GM23338 (cell line): ENCODE measurements around the gene FAM83F.

ENCODE experiments used
- EZH2 ChIP-seq: fragments of 200-600 bp; sonication (generic); IDR thresholded peaks from one replicate; pipeline ENCODE4 v1.8.0; 2017; ENCODE audit warnings: antibody characterized with exemption, mild to moderate bottlenecking, low read depth; ENCODE audit not compliant: unreplicated experiment
- EZH2phosphoT487 ChIP-seq: fragments of 200-600 bp; sonication (generic); IDR thresholded peaks from one replicate; pipeline ENCODE4 v1.8.1; 2018; ENCODE audit warnings: antibody characterized with exemption; ENCODE audit not compliant: unreplicated experiment
- POLR2AphosphoS5 ChIP-seq: IDR thresholded peaks from 2 replicates; pipeline ENCODE4 v1.6.1; 2016; ENCODE audit warnings: antibody characterized with exemption, low read depth
- ZNF331 ChIP-seq: fragments of 250-450 bp; sonication (Bioruptor Pico); IDR thresholded peaks from 2 replicates; pipeline ENCODE4 v1.5.0; 2020; ENCODE audit warnings: low read depth, mild to moderate bottlenecking, moderate library complexity
- TF ChIP-seq, protein P1 (sequence below), 2 experiments: fragments of 200-600 bp in 1 of 2; sonication (generic) in 1 of 2; conservative IDR thresholded peaks; 2 replicates each; pipeline versions ENCODE4 v1.5.1 to v1.6.1; 2016 to 2017; ENCODE audit warnings: antibody characterized with exemption in 2 of 2, low read depth in 2 of 2, mild to moderate bottlenecking in 2 of 2, moderate library complexity in 1 of 2
- TF ChIP-seq, protein P2 (sequence below): IDR thresholded peaks from one replicate; pipeline ENCODE4 v1.6.1; 2018; ENCODE audit warnings: antibody characterized with exemption; ENCODE audit not compliant: unreplicated experiment

DNA sequence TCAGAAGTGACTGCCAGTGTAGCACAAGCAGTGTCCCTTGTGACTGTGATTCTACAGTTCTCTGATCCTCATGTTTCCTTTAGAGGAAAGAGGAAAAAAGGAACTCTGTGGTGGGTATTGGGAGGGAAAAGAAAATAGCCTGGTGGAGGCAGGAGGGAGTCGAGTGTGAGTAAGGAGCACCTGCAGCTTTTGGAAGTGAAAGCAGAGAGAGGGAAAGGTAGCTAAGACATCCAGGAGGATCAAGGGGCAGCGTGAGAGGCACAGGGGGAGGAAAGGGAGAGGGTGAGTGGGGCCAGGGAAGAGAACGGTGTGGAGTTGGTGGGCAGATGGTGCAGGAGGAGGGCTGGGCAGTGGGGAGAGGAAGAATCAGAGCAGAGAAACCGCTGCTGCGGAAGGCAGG, 22.1 kb upstream of the FAM83F start:
- TF ChIP-seq, protein P1, sequence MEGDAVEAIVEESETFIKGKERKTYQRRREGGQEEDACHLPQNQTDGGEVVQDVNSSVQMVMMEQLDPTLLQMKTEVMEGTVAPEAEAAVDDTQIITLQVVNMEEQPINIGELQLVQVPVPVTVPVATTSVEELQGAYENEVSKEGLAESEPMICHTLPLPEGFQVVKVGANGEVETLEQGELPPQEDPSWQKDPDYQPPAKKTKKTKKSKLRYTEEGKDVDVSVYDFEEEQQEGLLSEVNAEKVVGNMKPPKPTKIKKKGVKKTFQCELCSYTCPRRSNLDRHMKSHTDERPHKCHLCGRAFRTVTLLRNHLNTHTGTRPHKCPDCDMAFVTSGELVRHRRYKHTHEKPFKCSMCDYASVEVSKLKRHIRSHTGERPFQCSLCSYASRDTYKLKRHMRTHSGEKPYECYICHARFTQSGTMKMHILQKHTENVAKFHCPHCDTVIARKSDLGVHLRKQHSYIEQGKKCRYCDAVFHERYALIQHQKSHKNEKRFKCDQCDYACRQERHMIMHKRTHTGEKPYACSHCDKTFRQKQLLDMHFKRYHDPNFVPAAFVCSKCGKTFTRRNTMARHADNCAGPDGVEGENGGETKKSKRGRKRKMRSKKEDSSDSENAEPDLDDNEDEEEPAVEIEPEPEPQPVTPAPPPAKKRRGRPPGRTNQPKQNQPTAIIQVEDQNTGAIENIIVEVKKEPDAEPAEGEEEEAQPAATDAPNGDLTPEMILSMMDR (conservative IDR thresholded peaks at IDR 0.05; ENCODE audit: low read depth in 2 of 2): no peak
- TF ChIP-seq EZH2 (no peak), POLR2AphosphoS5 (no peak), EZH2phosphoT487 (no peak), ZNF331 (CRISPR knock-in tag) (no peak)
- TF ChIP-seq, protein P2, sequence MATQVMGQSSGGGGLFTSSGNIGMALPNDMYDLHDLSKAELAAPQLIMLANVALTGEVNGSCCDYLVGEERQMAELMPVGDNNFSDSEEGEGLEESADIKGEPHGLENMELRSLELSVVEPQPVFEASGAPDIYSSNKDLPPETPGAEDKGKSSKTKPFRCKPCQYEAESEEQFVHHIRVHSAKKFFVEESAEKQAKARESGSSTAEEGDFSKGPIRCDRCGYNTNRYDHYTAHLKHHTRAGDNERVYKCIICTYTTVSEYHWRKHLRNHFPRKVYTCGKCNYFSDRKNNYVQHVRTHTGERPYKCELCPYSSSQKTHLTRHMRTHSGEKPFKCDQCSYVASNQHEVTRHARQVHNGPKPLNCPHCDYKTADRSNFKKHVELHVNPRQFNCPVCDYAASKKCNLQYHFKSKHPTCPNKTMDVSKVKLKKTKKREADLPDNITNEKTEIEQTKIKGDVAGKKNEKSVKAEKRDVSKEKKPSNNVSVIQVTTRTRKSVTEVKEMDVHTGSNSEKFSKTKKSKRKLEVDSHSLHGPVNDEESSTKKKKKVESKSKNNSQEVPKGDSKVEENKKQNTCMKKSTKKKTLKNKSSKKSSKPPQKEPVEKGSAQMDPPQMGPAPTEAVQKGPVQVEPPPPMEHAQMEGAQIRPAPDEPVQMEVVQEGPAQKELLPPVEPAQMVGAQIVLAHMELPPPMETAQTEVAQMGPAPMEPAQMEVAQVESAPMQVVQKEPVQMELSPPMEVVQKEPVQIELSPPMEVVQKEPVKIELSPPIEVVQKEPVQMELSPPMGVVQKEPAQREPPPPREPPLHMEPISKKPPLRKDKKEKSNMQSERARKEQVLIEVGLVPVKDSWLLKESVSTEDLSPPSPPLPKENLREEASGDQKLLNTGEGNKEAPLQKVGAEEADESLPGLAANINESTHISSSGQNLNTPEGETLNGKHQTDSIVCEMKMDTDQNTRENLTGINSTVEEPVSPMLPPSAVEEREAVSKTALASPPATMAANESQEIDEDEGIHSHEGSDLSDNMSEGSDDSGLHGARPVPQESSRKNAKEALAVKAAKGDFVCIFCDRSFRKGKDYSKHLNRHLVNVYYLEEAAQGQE: no peak
